HS-27A (cell line): ENCODE results near the gene RASGRP1.

ENCODE experiments used
- DNase-seq: peaks from one replicate; pipeline ENCODE4 v3.0.0-alpha.2; 2012; ENCODE audit warnings: low read depth, missing footprints

Gene RASGRP1

DNA sequence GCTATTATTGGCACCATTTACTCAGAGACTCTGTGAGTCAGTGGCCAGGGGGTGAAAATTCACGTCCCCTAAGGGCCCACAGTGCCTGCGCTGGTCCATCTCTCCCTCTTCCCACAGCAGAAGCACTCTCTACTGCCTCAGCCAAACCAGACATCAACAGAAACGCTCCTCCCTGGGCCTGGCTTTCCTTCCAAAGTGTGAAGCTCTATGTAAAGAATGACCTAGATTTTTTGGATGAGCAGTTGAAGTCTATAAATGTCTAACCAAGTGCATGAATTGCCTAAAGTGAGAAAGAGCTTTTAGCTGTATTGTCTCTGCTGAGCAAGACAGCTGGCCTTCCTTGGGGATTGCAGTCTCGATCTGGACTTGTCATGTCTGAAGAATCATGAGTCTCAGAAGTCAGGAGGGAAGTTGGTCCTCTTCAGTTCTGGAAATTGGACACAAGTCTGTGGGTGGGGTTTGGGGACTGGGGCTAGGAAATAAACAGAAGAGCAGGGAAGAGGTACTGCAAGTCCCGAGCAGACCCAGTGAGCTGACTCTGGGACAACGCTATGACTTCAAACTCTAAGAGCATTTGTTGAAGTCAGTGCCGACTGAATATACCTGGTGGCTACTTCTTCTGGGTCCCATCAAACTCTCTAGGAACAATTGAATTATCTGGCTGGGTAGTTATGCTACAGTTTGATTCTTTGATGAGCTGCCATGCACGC lies 29.0 kb downstream of the RASGRP1 start:
- DNase-seq, result no peak

DNA sequence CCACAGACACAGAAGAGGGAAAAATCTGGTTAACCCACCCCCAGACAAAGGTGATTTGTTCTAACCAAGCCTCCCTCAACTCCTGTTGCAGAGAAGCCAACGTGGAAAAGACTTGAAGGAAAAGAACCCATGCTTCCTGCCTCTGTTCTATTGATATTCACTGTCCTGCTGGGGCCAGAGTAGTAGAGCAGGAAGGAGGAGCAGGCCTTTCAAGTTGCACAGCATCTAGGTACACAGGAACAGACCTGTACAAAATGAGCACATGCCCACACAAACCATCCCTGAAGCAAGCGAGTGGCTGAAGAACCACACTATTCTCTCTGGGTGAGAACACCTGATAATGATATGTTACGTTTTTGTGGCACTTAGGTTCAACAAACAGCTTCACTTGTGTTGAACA lies 29.9 kb downstream of the RASGRP1 start:
- DNase-seq, result no peak

DNA sequence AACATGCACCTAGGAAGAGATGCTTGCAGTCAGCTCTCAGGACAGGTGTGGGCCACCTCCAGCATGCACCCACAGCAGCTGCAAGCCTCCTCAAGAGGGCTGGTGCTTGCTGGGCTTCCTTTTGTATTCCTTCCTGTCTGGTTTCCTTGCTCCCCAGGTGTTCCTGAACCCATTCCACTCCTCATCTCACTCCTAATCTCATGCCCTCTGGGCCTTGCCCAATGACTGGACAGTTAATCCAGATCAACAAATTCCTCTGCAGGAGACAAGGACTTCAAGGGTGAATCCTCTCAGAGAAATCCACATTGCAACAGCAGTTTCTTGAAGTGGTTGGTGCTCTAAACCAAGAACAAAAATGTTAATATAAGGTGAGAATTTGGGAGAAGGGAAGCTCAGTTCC lies 30.7 kb downstream of the RASGRP1 start:
- DNase-seq, result no peak

DNA sequence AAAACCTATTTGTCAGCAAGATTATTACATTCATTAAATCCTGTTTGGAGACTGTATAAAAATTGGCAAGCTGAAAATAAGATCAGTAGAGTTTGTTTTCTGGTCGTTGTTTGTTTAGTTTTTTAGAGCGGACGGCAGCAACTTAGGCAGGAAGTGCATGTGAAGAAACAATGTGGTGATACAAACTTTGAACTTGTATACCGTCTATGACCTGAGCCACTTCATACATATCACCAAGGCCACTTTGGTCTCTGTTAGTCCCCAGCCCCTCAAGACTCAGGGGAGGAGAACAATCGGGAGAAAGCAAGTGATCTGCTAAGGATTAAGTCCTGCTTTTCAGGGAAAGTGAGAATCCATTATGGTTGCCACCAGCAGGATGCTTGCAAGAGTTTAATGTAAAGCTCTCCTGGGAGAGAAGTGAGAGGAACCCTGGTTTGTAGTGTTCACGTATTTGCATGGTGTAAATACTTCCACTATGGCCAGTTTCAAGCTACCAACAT lies 31.1 kb downstream of the RASGRP1 start:
- DNase-seq, result no peak

DNA sequence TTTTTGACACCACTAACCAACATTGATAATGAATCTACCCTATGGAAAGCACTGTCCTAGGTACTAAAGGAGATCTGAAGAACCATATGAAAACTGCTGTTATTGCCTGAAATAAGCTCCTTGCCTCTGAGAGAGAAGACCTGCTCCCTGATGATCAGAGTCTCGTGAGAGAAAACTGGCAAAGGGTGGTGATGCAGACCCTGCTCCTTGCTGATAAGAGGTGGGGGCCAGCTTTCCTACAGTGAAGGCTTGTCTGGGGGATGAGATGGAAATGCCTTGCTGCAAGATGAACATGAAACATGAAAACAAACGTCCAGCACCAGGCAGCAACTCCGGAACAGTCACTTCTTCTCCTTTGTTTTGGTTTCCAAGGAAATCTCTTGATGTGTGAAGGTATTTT lies 31.9 kb downstream of the RASGRP1 start:
- DNase-seq, result no peak

DNA sequence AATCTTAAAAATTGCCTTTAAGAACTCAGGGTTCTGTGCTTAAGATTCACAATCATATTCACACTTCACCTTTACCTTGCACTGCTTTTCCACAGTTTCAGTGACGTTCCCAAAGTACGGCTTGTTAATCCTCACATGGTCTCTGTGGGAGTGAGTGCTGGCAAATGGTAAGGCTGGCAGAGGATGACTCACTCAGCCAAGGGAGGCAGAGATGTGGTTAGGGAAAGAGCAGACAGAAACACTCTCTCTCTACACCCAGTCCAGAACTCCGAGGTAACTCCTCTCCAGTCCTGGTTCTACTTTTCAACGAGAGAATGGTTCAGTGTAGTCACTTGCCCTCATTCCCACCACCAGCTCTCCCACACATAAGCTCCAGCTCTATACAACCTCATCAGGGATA lies 33.1 kb downstream of the RASGRP1 start:
- DNase-seq, result no peak

DNA sequence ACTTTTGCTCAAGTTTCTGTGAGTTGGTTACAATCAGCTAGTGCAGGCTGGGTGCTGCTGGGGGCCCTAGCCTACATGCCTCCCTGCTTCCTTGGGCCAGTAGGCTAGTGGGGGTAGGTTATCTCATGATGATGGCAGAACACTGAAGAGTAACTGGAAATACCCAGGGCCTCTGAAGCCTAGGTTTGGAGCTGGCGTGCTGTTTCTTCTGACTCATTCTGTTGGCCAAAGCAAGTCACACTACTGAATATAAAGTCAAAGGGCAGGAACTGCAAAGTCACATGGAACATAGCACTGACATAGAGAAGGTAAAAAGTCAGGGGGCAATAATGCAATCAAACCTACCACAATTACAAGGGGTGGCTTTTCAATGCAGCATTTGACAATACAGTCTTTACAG lies 34.5 kb downstream of the RASGRP1 start:
- no peak for DNase-seq

DNA sequence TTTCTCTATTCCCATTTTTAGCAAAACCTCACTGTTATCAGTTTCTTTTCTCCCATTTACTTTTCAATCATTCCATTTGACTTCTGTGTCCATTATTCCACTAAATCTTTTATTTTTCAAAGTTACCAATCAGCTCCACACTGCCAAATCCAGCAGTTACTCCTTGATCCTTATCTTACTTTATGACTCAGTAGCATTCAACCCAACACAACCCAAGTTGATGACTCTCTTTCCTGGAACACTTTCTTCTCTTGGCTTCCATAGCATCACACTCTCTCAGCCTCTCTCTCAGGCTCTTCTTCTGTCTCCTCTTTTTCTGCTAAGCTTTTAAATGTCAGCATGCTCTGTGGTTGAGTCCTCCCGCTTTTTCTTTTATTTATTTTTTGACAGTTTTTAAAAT lies 36.3 kb downstream of the RASGRP1 start:
- DNase-seq, result no peak

DNA sequence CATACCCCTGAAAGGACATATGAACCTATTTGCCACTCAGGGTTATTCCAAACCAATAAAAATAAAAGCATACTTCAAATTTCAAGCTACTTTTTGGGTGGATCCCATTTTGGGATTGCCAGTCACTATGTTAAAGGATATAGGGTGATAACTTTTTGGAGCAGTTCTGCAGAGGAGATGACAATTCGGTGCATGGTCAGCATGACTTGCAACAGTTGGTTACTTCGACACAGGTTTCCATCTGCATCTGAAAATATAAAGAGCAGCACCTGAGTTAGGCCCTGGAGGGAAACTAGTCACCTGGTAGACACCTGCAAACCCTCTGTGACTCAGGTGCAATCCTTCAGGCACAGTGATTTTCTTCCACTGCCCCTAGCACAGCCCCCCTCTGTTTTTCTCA lies 38.5 kb downstream of the RASGRP1 start:
- no peak for DNase-seq

DNA sequence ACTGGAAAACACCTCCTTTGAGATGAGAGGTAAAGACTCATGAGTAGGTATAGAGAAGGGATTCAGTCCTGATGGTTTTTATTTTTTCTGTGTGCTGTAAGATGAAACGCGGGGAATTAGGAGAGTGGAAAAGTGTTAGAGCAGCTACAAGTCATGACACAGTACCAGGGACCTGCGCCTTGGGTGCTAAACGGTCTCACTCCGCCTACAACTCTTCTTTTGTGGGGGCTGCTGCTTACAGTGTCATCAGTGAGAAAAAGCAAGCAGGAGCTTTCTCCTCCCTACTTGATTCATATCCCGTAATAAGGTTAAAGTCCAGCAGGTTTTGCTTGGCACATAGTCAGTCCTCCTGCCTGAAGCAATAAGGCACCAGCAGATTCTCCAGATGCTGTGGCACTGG lies 39.1 kb downstream of the RASGRP1 start:
- DNase-seq, result no peak

DNA sequence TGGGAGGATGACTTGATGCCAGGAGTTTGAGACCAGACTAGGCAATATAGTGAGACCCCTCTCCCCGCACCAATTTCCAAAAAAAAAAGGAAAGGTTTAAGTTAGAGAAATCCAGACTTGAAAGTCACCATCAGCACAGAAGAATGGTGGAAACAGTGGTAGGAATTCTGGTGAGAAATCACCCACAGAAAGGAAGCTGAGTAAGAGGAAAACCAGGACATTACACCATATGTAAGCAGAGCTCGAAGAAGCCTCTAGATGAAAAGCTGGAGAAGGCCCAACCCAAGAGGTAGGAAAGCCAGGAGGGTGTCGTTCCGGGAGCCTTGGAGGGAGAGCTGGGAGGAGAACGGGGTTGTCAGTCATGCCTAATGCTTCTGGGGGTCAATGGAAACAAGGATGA lies 40.5 kb downstream of the RASGRP1 start:
- no peak for DNase-seq

DNA sequence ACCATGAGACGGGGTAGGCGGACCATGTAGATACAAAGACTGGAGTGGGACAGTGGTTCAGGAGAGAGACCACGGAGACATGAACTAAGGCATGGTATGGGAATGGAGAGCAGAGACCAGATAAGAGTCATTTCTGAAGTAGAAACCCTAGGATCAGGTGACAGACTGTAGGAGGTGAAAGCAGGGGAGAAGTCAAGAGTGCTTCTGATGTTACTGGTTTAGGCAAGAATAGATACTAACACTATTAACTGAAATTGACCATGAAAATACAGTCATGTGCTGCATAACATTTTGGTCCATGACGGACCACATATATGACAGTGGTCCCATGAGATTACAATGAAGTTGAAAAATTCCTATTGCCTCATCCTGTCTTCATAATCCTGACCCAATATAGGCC lies 41.7 kb downstream of the RASGRP1 start:
- DNase-seq, result no peak

DNA sequence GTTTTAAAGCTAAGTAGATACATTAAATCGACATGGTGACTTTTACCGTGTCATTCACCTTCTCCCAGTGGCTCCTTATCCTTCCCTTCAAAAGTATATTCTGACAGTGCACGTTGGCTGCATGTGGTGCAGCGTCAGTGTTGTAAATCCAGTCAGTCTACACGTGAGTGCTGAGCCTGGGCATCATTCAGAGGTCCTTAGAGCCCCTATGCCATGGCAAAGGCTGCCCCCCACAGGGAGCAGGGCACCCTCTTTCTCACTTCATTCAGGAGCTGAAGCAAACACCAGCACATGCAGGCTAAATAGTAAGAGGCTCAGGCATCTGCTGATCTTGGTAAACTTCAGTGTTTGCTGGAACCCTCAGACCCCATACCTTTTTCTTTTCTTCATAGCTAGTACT lies 43.3 kb downstream of the RASGRP1 start:
- DNase-seq, result no peak

DNA sequence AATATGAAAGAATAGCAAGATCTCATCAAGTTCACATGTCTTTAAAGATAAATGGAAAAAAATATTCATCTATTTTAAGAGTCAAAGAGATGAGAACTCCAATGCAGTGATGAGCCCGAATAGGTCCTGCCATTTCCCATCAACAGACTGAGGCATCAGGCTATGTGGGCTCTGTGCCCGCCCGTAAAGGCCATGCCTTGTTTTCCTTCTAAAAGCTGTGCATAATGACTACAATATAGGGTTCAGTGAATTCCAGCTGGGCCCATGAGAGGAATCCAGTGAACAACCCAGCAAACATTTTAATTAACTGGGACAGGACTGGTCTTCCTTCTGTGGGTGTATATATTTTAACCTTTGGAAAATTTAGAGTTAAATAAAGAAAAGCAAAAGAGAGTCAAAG lies 44.6 kb downstream of the RASGRP1 start:
- DNase-seq, result no peak

DNA sequence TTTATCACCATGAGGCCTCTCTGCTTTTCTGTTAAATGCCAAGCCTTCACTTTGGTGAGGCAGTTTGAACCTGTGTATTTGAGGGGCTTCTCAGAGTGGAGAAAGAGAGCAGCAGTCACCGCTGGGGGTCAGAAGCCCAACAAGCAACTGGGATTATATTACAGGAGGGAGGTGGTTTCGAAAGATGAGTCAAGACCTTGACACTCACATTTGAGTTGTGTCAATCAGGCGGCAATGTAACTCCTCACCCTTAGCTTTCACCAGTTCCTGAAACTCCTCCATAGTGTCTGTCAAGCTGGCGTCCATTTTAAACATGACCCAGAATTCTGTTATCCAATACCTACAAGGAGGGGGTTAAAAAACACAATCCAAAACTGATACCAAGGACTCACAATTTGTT lies 46.5 kb downstream of the RASGRP1 start:
- DNase-seq, result no peak

DNA sequence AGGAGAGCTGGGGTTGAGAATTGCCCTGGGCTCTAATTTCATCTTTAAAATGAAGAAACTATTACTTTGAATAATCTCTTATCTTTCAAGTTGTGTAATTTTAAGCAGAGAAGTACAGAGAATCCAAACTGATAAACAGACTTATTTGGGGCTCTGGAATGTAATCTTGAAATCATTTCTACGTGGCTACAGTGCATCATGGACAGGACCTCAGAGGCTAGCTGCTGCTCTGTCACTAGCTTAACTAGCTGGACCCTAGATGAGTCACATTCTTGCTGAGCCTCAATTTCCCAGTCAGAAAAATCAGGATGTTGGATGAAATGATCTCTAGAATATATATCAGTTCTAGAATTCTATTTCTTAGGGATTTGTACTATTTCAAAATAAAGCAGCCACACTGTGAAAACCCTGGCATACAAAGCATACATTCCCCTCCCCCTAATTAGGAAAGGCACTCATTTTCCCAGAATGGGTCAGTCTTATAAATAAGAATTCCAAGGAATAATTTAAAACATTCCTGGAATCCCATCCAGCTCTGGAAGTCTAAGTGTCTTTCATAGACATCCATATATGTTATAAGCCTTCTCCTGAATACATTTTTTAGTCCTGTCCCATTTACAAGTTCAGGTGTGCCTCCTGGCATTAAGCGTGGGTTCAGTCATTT lies 47.2 kb downstream of the RASGRP1 start:
- DNase-seq, result no peak

DNA sequence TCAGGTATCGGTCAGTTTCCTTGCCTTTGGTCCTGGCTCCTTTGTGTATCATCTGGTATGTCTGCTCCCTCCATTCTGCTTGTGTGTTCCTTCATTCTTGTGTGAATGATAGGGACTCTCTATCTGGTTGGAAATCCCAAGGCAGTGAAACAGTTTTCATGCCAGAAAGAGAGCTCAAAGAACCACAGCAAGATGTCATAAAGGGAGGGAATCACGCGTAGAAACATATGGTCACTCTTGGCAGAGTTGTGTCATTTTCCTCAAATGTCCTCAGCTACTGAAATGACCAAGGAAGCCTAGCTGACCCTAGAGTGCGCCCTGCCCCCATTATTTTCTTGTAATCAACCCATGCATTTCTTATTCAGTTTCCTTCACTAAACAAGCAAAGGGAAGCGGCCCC lies 48.0 kb downstream of the RASGRP1 start:
- DNase-seq, result no peak

DNA sequence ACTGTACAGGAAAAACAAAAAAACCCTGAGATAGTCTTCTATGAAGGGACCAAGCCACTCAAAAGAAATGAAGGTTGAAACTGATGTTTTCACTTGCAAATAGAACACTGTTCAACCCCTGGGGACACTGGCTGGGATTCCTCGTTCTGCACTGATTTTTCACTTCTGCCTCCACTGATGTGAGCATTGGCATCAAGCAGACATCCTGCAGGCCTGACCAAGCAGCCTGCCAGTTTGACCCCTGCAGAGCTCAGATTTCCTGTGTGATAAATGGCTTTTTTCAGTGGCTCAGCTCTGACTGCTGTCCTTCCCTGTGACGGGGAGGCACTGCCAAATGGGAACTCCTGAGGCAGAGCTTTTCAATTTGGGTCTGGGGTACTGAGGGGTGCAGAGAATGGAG lies 50.0 kb downstream of the RASGRP1 start:
- no peak for DNase-seq

DNA sequence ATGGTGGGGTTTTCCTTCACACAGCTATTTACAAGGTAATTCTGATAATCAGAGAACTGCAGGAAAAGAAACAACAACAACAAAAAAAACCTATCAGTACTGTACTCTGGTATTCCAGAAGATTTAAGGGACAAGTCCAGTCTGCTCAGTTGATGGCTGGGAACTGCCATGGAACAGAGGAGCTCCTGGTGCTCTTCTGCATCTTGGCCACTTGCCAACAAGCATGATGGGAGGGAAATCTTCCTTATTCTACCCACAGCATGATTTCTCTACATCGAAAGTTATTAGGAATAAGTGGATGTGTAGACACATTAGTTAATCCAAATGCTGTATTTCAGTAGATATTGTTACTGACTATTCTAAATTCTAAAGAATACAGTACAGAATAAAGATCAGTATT lies 51.7 kb downstream of the RASGRP1 start:
- DNase-seq, result no peak

DNA sequence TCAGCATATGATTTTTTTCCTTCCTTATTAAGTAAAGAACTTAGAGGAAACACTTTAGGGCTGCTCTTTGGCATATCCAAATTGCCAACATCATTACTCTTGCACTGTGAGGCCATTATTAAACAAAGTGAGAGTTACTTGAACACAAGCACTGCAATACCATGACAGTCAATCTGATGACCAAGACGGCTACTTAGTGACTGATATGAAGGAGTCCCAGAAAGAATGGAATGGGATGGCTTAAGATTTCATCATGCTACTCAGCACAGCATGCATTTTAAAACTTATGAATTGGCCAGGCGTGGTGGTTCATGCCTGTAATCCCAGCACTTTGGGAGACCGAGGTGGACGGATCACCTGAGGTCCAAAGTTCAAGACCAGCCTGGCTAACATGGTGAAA lies 55.5 kb downstream of the RASGRP1 start:
- no peak for DNase-seq

DNA sequence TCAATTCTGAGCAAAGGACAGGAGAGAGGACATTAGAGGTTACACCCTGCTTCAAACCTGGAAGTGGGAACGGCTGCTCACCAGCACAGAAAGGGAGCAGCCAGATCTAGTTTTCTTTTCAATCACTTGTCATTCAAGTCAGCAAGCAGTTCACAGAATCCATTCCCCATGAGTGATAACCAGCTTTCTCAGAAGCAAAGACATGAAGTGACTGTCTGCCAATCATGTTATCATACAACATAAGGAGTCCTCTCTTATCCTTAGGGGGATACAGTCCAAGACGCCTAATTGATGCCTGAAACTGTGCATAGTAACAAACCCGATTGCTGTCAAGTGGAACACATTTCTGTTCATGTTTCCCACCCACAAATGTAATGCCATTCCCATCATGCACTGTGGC lies 56.0 kb downstream of the RASGRP1 start:
- no peak for DNase-seq

DNA sequence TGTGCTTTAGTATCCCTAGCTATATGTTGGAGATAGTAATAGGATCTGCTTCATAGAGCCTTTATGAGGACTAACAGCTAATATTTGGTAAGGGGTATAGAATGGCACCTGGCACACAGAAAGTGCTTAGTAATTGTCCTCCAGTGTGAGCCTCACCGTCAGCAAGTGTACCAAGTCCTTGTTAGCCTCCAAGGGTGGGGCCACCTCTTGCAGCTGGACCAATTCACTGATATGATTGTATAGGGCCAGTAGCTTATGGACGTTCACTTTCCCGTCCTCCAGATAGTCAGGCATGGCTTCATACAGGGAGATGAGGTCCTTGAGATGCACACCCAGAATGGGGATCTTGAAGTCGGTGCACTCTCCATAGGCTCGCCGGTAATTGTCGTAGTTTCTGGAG lies 57.0 kb downstream of the RASGRP1 start:
- no peak for DNase-seq

DNA sequence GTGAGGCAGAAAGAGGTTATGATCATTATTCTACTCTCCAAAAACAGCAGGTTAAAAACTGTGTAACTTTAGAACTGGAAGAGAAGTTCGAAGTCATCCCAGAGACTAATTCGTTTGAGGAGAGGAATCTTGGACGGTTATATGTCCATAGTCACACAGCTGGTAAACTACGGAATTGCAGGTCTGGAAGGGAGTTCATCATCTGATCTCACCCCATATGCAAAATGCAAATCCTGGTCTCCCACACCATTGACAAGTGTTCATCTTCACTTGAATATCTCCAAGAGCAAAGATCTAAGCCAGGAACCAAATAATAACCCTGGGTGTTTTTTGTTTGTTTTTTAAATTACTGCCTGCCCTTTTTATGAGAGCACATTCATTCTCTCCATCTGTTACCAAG lies 57.6 kb downstream of the RASGRP1 start:
- no peak for DNase-seq
